ENCODE data around the gene APH1B. TPM values are rescaled to one million over a fixed set of nuclear protein-coding genes. Genes with fewer than 3 reads are reported as not detected.

Gene APH1B
- total and polyA plus RNA-seq, 12 donors, result 1.7 to 11.4 (median 7.4) TPM

- DNase-seq, result no peak
- intact Hi-C loops (cut with DNase I), result no loop called here
These were observed 55.1 kb downstream of the APH1B start for GRCh38 chr15:63332367-63333124.

GRCh38 chr15:63334821-63335220 is 57.4 kb downstream of the APH1B start:
- no peaks in the 10 kb centered on the region for H3K4me1 ChIP-seq

More at GRCh38 chr15:63332367-63333124, 55.1 kb downstream of the APH1B start:
- WGBS, 2 donors, result 58 to 62% methylated on average over 9 of the region's 9 CpGs
- no peak for TF ChIP-seq CTCF (IDR thresholded peaks at IDR 0.05)
- no peaks in the 10 kb centered on the region for H3K36me3 ChIP-seq
- H3K27me3 ChIP-seq, result no peaks in the 10 kb centered on the region
- no peak overlapping the region for H3K27ac ChIP-seq
- no peaks in the 10 kb centered on the region for H3K9me3 ChIP-seq
- H3K4me1 ChIP-seq, result no peaks in the 10 kb centered on the region
- no peak for ATAC-seq
- H3K4me3 ChIP-seq, result no peak overlapping the region

GRCh38 chr15:63335543-63336240 is 58.3 kb downstream of the APH1B start:
- no peak overlapping the region for H3K27ac ChIP-seq
- DNase-seq (no peak), ATAC-seq (no peak)
- peaks cover 0 to 11% (median 0%) of the 10 kb centered on the region in 7 donors for H3K27me3 ChIP-seq
- no peak overlapping the region for H3K4me3 ChIP-seq
- no peaks in the 10 kb centered on the region for H3K36me3 ChIP-seq
- 84 to 89% methylated on average over 8 of the region's 8 CpGs for WGBS, 2 donors
- no peak for TF ChIP-seq CTCF (IDR thresholded peaks at IDR 0.05)
- H3K4me1 ChIP-seq, result no peaks in the 10 kb centered on the region
- H3K9me3 ChIP-seq, result no peaks in the 10 kb centered on the region
- intact Hi-C loops (cut with DNase I), result no loop called here

More at GRCh38 chr15:63334821-63335220, 57.4 kb downstream of the APH1B start:
- intact Hi-C loops (cut with DNase I), result no loop called here
- Histone ChIP-seq H3K4me3 (no peak overlapping the region), H3K9me3 (no peaks in the 10 kb centered on the region), H3K27ac (no peak overlapping the region), H3K27me3 (peaks cover 0 to 5% (median 0%) of the 10 kb centered on the region in 7 donors), H3K36me3 (no peaks in the 10 kb centered on the region)
- 93% methylated on average over 2 of the region's 2 CpGs for WGBS, 2 donors
- DNase-seq (no peak), ATAC-seq (no peak)
- TF ChIP-seq CTCF (IDR thresholded peaks at IDR 0.05), result no peak

- H3K4me1 ChIP-seq, result no peaks in the 10 kb centered on the region
- intact Hi-C loops (cut with DNase I), result no loop called here
- no peaks in the 10 kb centered on the region for H3K9me3 ChIP-seq
- no peak for TF ChIP-seq CTCF (IDR thresholded peaks at IDR 0.05)
- WGBS, 2 donors, result 90 to 94% methylated on average over 4 of the region's 4 CpGs
- no peak overlapping the region for H3K4me3 ChIP-seq
- ATAC-seq, result no peak
- no peaks in the 10 kb centered on the region for H3K36me3 ChIP-seq
- H3K27ac ChIP-seq, result no peak overlapping the region
- no peak for DNase-seq
- peaks cover 0 to 11% (median 0%) of the 10 kb centered on the region in 7 donors for H3K27me3 ChIP-seq
These were observed 59.6 kb downstream of the APH1B start for GRCh38 chr15:63337046-63337445.
